Erythroblast (primary cell): ENCODE results near the gene GNAT1.

ENCODE experiments used
- GATA1 ChIP-seq: IDR thresholded peaks from 2 replicates; pipeline ENCODE4 v1.6.1; 2011; ENCODE audit warnings: low read depth, mild to moderate bottlenecking, control low read depth, low read length, moderate library complexity
- POLR2A ChIP-seq: IDR thresholded peaks from 2 replicates; pipeline ENCODE4 v1.6.1; 2011; ENCODE audit warnings: mild to moderate bottlenecking, low read length

DNA sequence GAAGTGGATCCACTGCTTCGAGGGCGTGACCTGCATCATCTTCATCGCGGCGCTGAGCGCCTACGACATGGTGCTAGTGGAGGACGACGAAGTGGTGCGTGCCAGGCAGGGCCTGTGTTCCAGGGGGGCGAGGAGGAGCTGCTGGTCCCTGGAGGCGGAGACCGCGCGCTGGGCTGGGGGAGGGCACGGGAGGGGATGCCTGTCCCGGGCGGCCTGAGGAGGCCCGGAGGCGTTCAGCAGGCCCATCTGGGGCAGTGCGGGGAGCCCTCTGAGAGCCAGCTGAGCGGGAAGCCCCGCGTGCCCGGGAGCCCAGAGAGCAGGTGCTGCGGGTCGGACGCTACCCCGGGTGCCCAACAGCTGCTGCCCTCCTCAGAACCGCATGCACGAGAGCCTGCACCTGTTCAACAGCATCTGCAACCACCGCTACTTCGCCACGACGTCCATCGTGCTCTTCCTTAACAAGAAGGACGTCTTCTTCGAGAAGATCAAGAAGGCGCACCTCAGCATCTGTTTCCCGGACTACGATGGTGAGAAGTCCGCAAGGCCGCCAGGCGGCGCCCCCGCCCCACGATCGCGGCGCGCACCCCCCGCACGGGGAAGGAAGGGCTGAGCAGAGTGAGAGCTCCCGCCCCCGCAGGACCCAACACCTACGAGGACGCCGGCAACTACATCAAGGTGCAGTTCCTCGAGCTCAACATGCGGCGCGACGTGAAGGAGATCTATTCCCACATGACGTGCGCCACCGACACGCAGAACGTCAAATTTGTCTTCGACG is 2.9 kb downstream of the GNAT1 start:
- no peak for TF ChIP-seq POLR2A
- no peak for TF ChIP-seq GATA1
